ENCODE measurements around the gene HPS6. TPM values are rescaled to one million over a fixed set of nuclear protein-coding genes. Genes with fewer than 3 reads are reported as not detected.
"Not testable (repeated sequence)": the region's sequence is repeated elsewhere in the genome, so short reads cannot be mapped to it uniquely, and the experiment has no call there.

HPS6 gene
- total RNA-seq, 5 donors from 2014 or later (not counting 1 experiment from before 2014, with no cell fraction given): 12.5 to 33.4 (median 26.7) TPM

- H3K36me3 Mint-ChIP-seq: peaks cover 38% of the 10 kb centered on the region
- CTCF ChIA-PET: no interaction called here
- Histone ChIP-seq H3K9me3 (no peaks in the 10 kb centered on the region), H3K27me3 (replicated peaks in 1 of 2; ENCODE audit: control insufficient read depth in 2 of 2, extremely low read depth in 1 of 2, insufficient read depth in 2 of 2, low read length in 1 of 2) (no peaks in the 10 kb centered on the region), H3K27ac (ENCODE audit: low read length) (no peak overlapping the region), H3K4me1 (ENCODE audit: control insufficient read depth in 1 of 2, extremely low read depth in 1 of 2, insufficient read depth in 2 of 2, low read length in 2 of 2) (no peaks in the 10 kb centered on the region), H3K4me3 (ENCODE audit: control insufficient read depth in 1 of 2, extremely low read depth in 1 of 2, low read length in 1 of 2) (no peak overlapping the region), H3K36me3 (ENCODE audit: control insufficient read depth in 2 of 2, extremely low read depth in 1 of 2, insufficient read depth in 1 of 2, low read length in 1 of 2) (peaks cover 28 to 46% of the 10 kb centered on the region in 2 donors)
- DNase-seq (no peak), ATAC-seq (replicated peaks in 1 of 4) (no peak)
- H3K27ac Mint-ChIP-seq: no peak overlapping the region
- POLR2A ChIA-PET: no interaction called here
- 100% methylated on average over 1 of the region's 2 CpGs for WGBS (ENCODE audit: insufficient coverage)
- no peaks in the 10 kb centered on the region for H3K27me3 Mint-ChIP-seq
- H3K4me1 Mint-ChIP-seq: no peaks in the 10 kb centered on the region
- H3K4me3 Mint-ChIP-seq: no peak overlapping the region
- no peaks in the 10 kb centered on the region for H3K9me3 Mint-ChIP-seq
Measured at GRCh38 chr10:102033787-102034186, 31.4 kb upstream of the HPS6 start.

- H3K27ac Mint-ChIP-seq; H3K27me3 ChIP-seq (replicated peaks in 1 of 2; ENCODE audit: control insufficient read depth in 2 of 2, extremely low read depth in 1 of 2, insufficient read depth in 2 of 2, low read length in 1 of 2); H3K4me1 ChIP-seq (ENCODE audit: control insufficient read depth in 1 of 2, extremely low read depth in 1 of 2, insufficient read depth in 2 of 2, low read length in 2 of 2); ATAC-seq (replicated peaks in 1 of 4); H3K27ac ChIP-seq (ENCODE audit: low read length); DNase-seq; CTCF ChIA-PET; H3K4me3 Mint-ChIP-seq; H3K4me3 ChIP-seq (ENCODE audit: control insufficient read depth in 1 of 2, extremely low read depth in 1 of 2, low read length in 1 of 2); H3K9me3 ChIP-seq; H3K27me3 Mint-ChIP-seq; H3K9me3 Mint-ChIP-seq; POLR2A ChIA-PET; H3K4me1 Mint-ChIP-seq: not testable (repeated sequence)
- WGBS (ENCODE audit: insufficient coverage): over 99% methylated on average over 17 of the region's 33 CpGs
- H3K36me3 ChIP-seq (ENCODE audit: control insufficient read depth in 2 of 2, extremely low read depth in 1 of 2, insufficient read depth in 1 of 2, low read length in 1 of 2): peaks cover 23 to 40% of the 10 kb centered on the region in 2 donors
- H3K36me3 Mint-ChIP-seq: peaks cover 33% of the 10 kb centered on the region
Measured at GRCh38 chr10:102035807-102036206, 29.3 kb upstream of the HPS6 start.

- DNase-seq (no peak), ATAC-seq (replicated peaks in 1 of 4) (no peak)
- Mint-ChIP-seq H3K4me1 (peaks cover 4 to 20% (median 15%) of the 10 kb centered on the region in 3 donors), H3K27me3 (no peaks in the 10 kb centered on the region), H3K9me3 (no peaks in the 10 kb centered on the region), H3K4me3 (no peak overlapping the region), H3K27ac (no peak overlapping the region), H3K36me3 (peaks cover 21% of the 10 kb centered on the region)
- Histone ChIP-seq H3K36me3 (ENCODE audit: control insufficient read depth in 2 of 2, extremely low read depth in 1 of 2, insufficient read depth in 1 of 2, low read length in 1 of 2) (peaks cover 10 to 22% of the 10 kb centered on the region in 2 donors), H3K9me3 (no peaks in the 10 kb centered on the region), H3K27ac (ENCODE audit: low read length) (no peak overlapping the region), H3K4me3 (ENCODE audit: control insufficient read depth in 1 of 2, extremely low read depth in 1 of 2, low read length in 1 of 2) (no peak overlapping the region), H3K4me1 (ENCODE audit: control insufficient read depth in 1 of 2, extremely low read depth in 1 of 2, insufficient read depth in 2 of 2, low read length in 2 of 2) (no peaks in the 10 kb centered on the region), H3K27me3 (replicated peaks in 1 of 2; ENCODE audit: control insufficient read depth in 2 of 2, extremely low read depth in 1 of 2, insufficient read depth in 2 of 2, low read length in 1 of 2) (no peaks in the 10 kb centered on the region)
- CTCF ChIA-PET: no interaction called here
- POLR2A ChIA-PET: no interaction called here
Measured at GRCh38 chr10:102038410-102038809, 26.7 kb upstream of the HPS6 start.

- POLR2A ChIA-PET: no interaction called here
- Histone ChIP-seq H3K36me3 (ENCODE audit: control insufficient read depth in 2 of 2, extremely low read depth in 1 of 2, insufficient read depth in 1 of 2, low read length in 1 of 2) (peaks cover 10 to 22% of the 10 kb centered on the region in 2 donors), H3K27ac (ENCODE audit: low read length) (no peak overlapping the region), H3K4me1 (ENCODE audit: control insufficient read depth in 1 of 2, extremely low read depth in 1 of 2, insufficient read depth in 2 of 2, low read length in 2 of 2) (no peaks in the 10 kb centered on the region), H3K9me3 (no peaks in the 10 kb centered on the region), H3K4me3 (ENCODE audit: control insufficient read depth in 1 of 2, extremely low read depth in 1 of 2, low read length in 1 of 2) (no peak overlapping the region), H3K27me3 (replicated peaks in 1 of 2; ENCODE audit: control insufficient read depth in 2 of 2, extremely low read depth in 1 of 2, insufficient read depth in 2 of 2, low read length in 1 of 2) (no peaks in the 10 kb centered on the region)
- Mint-ChIP-seq H3K4me3 (no peak overlapping the region), H3K4me1 (peaks cover 19 to 32% (median 25%) of the 10 kb centered on the region in 3 donors), H3K9me3 (no peaks in the 10 kb centered on the region), H3K27me3 (no peaks in the 10 kb centered on the region), H3K36me3 (peaks cover 21% of the 10 kb centered on the region), H3K27ac (no peak overlapping the region)
- ATAC-seq (replicated peaks in 1 of 4) (no peak), DNase-seq (no peak)
- CTCF ChIA-PET: interaction anchor here (0.5 to 0.6 kb wide), 2 partner anchors 29 to 149 kb away, joined by 3 to 5 read pairs; no protein-coding TSS in a partner anchor
- 61% methylated on average over 3 of the region's 7 CpGs for WGBS (ENCODE audit: insufficient coverage)
Measured at GRCh38 chr10:102040305-102041050, 24.7 kb upstream of the HPS6 start.

GRCh38 chr10:102045292-102045691, 19.9 kb upstream of the HPS6 start:
- Mint-ChIP-seq H3K27ac (no peak overlapping the region), H3K4me1 (peaks cover 53 to 56% (median 55%) of the 10 kb centered on the region in 3 donors)
- CTCF ChIA-PET: no interaction called here

GRCh38 chr10:102046095-102046494, 19.1 kb upstream of the HPS6 start:
- H3K4me1 ChIP-seq (ENCODE audit: control insufficient read depth in 1 of 2, extremely low read depth in 1 of 2, insufficient read depth in 2 of 2, low read length in 2 of 2): no peaks in the 10 kb centered on the region
- no peak for ATAC-seq (replicated peaks in 1 of 4)
- no peak for DNase-seq
- Mint-ChIP-seq H3K27ac (no peak overlapping the region), H3K36me3 (peaks cover 2% of the 10 kb centered on the region), H3K4me3 (no peak overlapping the region), H3K27me3 (no peaks in the 10 kb centered on the region), H3K4me1 (peaks cover 52 to 59% (median 52%) of the 10 kb centered on the region in 3 donors), H3K9me3 (no peaks in the 10 kb centered on the region)
- no peaks in the 10 kb centered on the region for H3K36me3 ChIP-seq (ENCODE audit: control insufficient read depth in 2 of 2, extremely low read depth in 1 of 2, insufficient read depth in 1 of 2, low read length in 1 of 2)
- CTCF ChIA-PET: interaction anchor here in 1 of 2 donors (0.6 kb wide), 1 partner anchor 158 kb away, joined by 3 read pairs; no protein-coding TSS in a partner anchor
- H3K27ac ChIP-seq (ENCODE audit: low read length): no peak overlapping the region
- no peak overlapping the region for H3K4me3 ChIP-seq (ENCODE audit: control insufficient read depth in 1 of 2, extremely low read depth in 1 of 2, low read length in 1 of 2)
- POLR2A ChIA-PET: no interaction called here
- no peaks in the 10 kb centered on the region for H3K9me3 ChIP-seq
- WGBS (ENCODE audit: insufficient coverage): no CpG with 5 or more reads among the region's 2 CpGs
- H3K27me3 ChIP-seq (replicated peaks in 1 of 2; ENCODE audit: control insufficient read depth in 2 of 2, extremely low read depth in 1 of 2, insufficient read depth in 2 of 2, low read length in 1 of 2): no peaks in the 10 kb centered on the region

More at GRCh38 chr10:102045292-102045691, 19.9 kb upstream of the HPS6 start:
- Histone ChIP-seq H3K27me3 (replicated peaks in 1 of 2; ENCODE audit: control insufficient read depth in 2 of 2, extremely low read depth in 1 of 2, insufficient read depth in 2 of 2, low read length in 1 of 2) (no peaks in the 10 kb centered on the region), H3K9me3 (no peaks in the 10 kb centered on the region), H3K36me3 (ENCODE audit: control insufficient read depth in 2 of 2, extremely low read depth in 1 of 2, insufficient read depth in 1 of 2, low read length in 1 of 2) (no peaks in the 10 kb centered on the region), H3K4me1 (ENCODE audit: control insufficient read depth in 1 of 2, extremely low read depth in 1 of 2, insufficient read depth in 2 of 2, low read length in 2 of 2) (no peaks in the 10 kb centered on the region), H3K4me3 (ENCODE audit: control insufficient read depth in 1 of 2, extremely low read depth in 1 of 2, low read length in 1 of 2) (no peak overlapping the region), H3K27ac (ENCODE audit: low read length) (no peak overlapping the region)
- POLR2A ChIA-PET: no interaction called here
- no peaks in the 10 kb centered on the region for H3K27me3 Mint-ChIP-seq
- H3K9me3 Mint-ChIP-seq: no peaks in the 10 kb centered on the region
- H3K4me3 Mint-ChIP-seq: no peak overlapping the region
- peaks cover 3% of the 10 kb centered on the region for H3K36me3 Mint-ChIP-seq
- WGBS (ENCODE audit: insufficient coverage): 100% methylated on average over 1 of the region's 3 CpGs
- no peak for ATAC-seq (replicated peaks in 1 of 4)
- DNase-seq: no peak
